GM19239 (cell line): Measurements from ENCODE around the gene AHCTF1.
"Not testable (repeated sequence)": the region's sequence is repeated elsewhere in the genome, so short reads cannot be mapped to it uniquely, and the experiment has no call there.

Source experiments
- DNase-seq: peaks from one replicate; pipeline ENCODE4 v3.0.0; 2011; ENCODE audit warnings: low spot score; ENCODE audit not compliant: insufficient read length
- FAIRE-seq: peaks from 2 replicates; lab custom pipeline; 2011; peaks lifted over from hg19 to GRCh38; lab: Jason Lieb, UNC

The AHCTF1 gene

GRCh38 chr1:246850640-246851039 is 81.1 kb downstream of the AHCTF1 start:
- not testable (repeated sequence) for DNase-seq
- peak; percentile 64 for FAIRE-seq

GRCh38 chr1:246843876-246844275 is 87.9 kb downstream of the AHCTF1 start:
- FAIRE-seq (no peak), DNase-seq (no peak)

GRCh38 chr1:246840761-246841160 is 91.0 kb downstream of the AHCTF1 start:
- DNase-seq, result not testable (repeated sequence)
- FAIRE-seq, result peak; percentile 71

- DNase-seq (no peak), FAIRE-seq (no peak)
Measured at GRCh38 chr1:246838118-246838456, 93.7 kb downstream of the AHCTF1 start.

- DNase-seq (no peak), FAIRE-seq (no peak)
Measured at GRCh38 chr1:246837418-246838117, 94.2 kb downstream of the AHCTF1 start.

GRCh38 chr1:246836209-246836966 is 95.4 kb downstream of the AHCTF1 start:
- no peak for FAIRE-seq
- no peak for DNase-seq

- DNase-seq (no peak), FAIRE-seq (no peak)
Measured at GRCh38 chr1:246831543-246831942, 100.2 kb downstream of the AHCTF1 start.

GRCh38 chr1:246828818-246829217 is 102.9 kb downstream of the AHCTF1 start:
- DNase-seq (no peak), FAIRE-seq (no peak)

GRCh38 chr1:246827396-246827795 is 104.4 kb downstream of the AHCTF1 start:
- DNase-seq, result no peak
- FAIRE-seq, result no peak

GRCh38 chr1:246825557-246826175 is 106.1 kb downstream of the AHCTF1 start:
- DNase-seq, result no peak
- no peak for FAIRE-seq

- FAIRE-seq, result no peak
- no peak for DNase-seq
Measured at GRCh38 chr1:246824541-246824940, 107.2 kb downstream of the AHCTF1 start.

- not testable (repeated sequence) for FAIRE-seq
Measured at GRCh38 chr1:246822154-246822553, 109.6 kb downstream of the AHCTF1 start.

GRCh38 chr1:246820666-246821065 is 111.1 kb downstream of the AHCTF1 start:
- no peak for FAIRE-seq
- DNase-seq, result no peak

More at GRCh38 chr1:246822154-246822553, 109.6 kb downstream of the AHCTF1 start:
- not testable (repeated sequence) for DNase-seq

- FAIRE-seq (peak; percentile 97), DNase-seq (peak; percentile 52)
Measured at GRCh38 chr1:246817778-246818177, 114.0 kb downstream of the AHCTF1 start.

- FAIRE-seq, result no peak
Measured at GRCh38 chr1:246815693-246816270, 116.0 kb downstream of the AHCTF1 start.

GRCh38 chr1:246814890-246815289 is 116.9 kb downstream of the AHCTF1 start:
- DNase-seq (no peak), FAIRE-seq (no peak)

More at GRCh38 chr1:246815693-246816270, 116.0 kb downstream of the AHCTF1 start:
- no peak for DNase-seq

- not testable (repeated sequence) for FAIRE-seq, DNase-seq
Measured at GRCh38 chr1:246813325-246813724, 118.4 kb downstream of the AHCTF1 start.

- FAIRE-seq, result no peak
- DNase-seq, result no peak
Measured at GRCh38 chr1:246811985-246812384, 119.8 kb downstream of the AHCTF1 start.

GRCh38 chr1:246809473-246809872 is 122.3 kb downstream of the AHCTF1 start:
- DNase-seq (no peak), FAIRE-seq (no peak)

- DNase-seq, result no peak
- no peak for FAIRE-seq
Measured at GRCh38 chr1:246805135-246805716, 126.5 kb downstream of the AHCTF1 start.
